Measurements from ENCODE around the gene SUMO2.
A peak's percentile ranks its signal among the peaks of the same experiment; 100 is the strongest.
"Not testable (repeated sequence)": the region's sequence is repeated elsewhere in the genome, so short reads cannot be mapped to it uniquely, and the experiment has no call there.

The SUMO2 gene

DNA sequence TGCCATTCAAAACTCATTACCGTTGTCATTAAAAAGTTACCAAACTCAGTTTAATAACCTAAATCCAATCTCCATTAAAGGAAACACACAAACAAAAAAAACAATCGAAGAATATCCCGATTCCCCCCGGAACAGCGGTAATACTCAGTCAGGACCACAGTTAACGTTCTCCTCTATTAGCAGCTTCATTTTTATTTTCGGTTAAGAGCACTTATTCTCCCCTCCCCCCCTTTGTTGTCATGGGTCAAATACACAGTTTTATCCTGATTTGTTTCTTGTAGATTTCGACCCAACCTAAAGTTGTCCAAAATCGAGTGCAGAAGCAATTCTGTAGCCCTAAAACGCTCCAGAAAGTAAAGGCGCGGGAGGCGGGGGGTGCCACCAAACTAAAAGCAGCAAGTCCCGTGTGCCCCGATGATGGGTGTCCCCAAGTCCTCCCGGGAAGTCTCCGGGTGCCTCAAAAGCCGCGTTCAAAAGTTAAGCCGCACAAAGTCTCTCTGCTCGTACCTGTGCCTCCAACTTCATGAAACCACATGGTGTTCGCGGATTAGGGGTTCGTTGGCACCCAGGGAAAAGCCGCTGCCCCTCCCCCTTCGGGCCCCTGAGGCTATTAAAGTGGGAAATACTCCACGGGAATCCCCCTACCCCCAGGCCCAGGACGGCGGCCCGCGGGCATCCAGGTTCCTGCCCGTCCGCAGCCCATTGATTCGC is 996 bp downstream of the SUMO2 start:
- no peak for DNase-seq

DNA sequence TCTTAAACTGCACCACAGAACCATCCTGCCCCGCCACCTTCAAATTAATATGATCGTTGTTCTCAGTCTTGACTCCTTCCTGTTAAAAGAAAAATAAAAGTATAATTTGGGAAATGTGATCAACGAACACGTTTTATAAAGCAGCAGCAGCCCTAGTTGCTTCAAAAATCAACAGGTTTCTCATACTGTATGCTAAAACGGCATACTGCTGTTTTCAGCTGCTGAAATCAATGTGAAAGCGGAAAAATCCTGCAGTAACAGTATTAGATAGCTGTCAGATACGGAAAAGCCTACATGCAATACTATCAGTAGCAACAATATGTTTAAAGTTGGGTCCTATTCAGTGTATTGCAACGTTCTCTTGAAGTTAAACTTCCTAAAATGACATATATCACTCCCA is 1.6 kb downstream of the SUMO2 start:
- DNase-seq, result no peak

DNA sequence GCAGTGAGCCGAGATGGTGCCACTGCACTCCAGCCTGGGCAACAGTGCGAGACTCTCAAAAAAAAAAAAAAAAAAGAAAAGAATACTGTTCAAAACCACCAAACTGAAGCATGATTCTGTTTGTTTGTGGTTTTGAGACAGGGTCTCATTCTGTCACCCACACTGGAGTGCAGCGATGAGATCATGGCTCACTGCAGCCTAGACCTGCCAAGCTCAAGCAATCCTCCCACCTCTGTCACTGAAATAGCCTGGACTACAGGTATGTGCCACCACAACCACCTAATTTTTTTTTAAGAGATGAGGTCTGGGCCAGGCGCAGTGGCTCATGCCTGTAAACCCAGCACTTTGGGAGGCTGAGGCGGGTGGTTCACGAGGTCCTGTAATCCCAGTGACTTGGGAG is 4.3 kb downstream of the SUMO2 start:
- no peak for DNase-seq

DNA sequence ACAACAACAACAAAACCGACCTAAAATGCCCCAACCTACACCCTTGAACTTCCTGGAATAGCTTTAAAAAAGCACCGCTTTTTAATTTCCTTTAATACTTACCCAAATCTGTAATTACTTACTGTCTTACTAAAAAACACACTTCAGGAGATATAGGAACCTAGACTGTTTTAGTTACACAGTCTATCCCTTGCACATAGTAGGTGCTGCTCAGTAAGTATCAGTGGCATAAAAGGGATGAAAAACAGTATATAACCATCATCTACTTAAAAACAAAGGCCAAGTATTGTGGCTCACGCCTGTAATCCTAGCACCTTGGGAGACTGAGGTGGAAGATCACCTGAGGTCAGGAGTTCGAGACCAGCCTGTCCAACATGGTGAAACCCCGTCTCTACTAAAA is 6.1 kb downstream of the SUMO2 start:
- DNase-seq, result no peak

DNA sequence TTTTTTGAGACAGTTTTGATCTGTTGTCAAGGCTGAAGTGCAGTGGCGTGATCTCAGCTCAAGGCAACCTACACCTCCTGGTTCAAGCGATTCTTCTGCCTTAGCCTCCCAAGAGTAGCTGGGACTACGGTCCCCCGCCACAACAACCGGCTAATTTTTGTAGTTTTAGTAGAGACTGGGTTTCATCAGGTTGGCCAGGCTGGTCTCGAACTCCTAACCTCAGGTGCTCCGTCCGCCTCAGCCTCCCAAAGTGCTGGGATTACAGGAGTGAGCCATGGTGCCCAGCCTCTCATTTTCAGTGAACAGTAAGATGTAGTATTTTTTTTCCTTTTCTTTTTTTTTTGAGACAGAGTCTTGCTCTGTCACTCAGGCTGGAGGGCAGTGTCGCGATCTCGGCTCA is 7.8 kb downstream of the SUMO2 start:
- no peak for DNase-seq

DNA sequence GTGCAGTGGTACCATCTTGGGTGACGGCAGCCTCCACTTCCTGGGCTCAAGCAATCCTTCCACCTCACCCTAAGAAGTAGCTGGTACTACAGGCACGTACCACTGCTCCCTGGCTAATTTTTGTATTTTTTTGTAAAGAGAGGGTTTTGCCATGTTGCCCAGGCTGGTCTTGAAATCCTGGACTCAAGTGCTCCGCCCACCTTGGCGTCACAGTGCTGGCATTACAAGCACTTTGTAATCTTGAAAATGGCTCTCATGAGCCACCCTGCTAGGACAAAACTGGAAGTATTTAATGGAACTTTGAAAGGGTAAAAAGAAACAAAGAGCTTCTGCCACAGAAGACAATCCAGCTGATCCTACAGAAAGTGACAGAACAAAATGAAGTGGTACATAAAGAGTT is 9.2 kb downstream of the SUMO2 start:
- no peak for DNase-seq

DNA sequence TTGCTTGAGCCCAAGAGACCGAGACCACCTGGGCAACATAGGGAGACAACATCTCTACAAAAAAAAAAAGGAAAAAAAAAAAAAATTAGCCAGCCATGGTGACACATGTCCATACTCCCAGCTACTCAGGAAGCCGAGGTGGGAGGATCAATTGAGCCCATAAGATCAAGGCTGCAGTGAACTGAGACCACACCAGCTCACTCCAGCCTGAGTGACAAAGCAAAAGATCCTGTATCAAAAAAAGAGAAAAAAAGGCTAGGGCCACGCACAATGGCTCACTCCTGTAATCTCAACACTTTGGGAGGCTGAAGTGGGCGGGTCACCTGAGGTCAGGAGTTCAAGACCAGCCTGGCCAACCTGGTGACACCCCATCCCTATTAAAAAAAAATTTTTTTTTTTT is 13.8 kb downstream of the SUMO2 start:
- no peak for DNase-seq

DNA sequence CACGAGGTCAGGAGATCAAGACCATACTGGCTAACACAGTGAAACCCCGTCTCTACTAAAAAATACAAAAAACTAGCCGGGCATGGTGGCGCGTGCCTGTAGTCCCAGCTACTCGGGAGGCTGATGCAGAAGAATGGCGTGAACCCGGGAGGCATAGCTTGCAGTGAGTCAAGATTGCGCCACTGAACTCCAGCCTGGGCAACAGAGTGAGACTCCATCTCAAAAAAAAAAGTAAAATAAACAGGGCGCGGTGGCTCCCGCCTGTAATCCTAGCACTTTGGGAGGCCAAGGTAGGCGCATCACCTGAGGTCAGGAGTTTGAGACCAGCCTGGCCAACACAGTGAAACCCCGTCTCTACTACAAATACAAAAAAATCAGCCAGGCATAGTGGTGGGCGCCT is 18.2 kb downstream of the SUMO2 start:
- not testable (repeated sequence) for DNase-seq

DNA sequence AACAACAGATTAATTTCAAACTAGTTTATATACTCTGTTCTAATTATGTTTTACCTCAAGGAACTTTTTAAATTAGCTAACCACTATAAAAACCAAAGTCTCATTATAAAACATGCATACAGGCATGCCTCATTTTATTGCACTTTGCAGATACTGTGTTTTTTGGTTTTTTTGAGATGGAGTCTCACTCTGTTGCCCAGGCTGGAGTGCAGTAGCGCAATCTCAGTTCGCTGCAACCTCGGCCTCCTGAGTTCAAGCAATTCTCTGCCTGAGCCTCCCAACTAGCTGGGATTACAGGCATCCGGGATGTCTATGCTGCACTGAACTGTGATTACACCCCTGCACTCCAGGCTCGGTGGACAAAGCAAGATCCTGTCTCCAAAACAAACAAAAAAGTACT is 19.7 kb downstream of the SUMO2 start:
- DNase-seq, result no peak

DNA sequence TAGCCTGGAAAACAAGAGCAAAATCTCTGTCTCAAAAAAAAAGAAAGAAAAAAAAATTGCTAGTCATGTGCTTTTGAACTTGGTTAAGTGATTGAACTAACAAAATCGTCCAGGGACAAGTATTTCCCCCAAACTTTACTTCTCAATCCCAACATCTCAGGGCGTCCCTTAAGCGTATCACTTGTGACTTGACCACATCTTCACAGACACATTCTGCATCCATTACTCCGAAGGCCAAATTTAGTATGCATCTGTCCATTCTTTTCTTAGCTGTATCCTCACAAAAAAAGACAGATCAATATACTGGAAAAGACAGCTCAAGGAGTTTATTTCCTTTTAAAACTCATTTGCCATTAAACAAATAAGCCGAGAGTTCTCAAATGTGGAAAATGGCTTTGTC is 22.5 kb downstream of the SUMO2 start:
- no peak for DNase-seq

DNA sequence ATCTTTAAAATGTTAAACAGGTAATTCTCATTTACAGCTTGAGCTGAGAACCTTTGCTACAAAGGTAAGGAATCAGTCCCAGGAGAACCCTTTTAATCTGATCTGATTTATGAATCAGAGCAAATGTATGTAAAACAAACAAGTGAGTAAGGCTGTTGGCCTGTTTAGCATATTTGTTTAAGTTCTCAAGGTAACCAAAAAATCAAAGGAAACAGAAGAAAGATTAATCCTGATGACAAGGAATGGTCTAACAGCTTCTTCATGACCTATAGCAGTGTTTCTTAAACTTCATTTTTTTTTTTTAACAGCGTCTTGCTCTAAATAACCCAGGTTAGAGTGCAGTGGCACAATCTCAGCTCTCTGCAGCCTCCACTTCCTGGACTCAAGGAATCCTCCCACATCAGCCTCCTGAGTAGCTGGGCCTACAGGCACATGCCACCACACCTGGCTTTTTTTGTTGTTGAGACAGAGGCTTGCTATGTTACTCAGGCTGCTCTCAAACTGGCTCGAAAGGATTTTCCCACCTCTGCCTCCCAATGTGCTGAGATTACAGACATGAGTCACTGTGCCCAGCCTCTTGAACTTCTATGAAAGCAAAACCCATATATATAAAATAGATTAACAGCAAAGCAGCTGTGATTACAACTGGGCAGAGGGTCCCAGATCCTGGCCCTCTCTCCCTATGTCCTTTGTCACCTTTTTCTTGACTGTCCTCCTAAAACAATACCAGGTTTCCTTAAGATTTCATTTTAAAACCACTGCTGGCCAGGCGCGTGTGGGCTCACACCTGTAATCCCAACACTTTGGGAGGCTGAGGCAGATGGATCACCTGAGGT is 23.3 kb downstream of the SUMO2 start:
- no peak for DNase-seq

DNA sequence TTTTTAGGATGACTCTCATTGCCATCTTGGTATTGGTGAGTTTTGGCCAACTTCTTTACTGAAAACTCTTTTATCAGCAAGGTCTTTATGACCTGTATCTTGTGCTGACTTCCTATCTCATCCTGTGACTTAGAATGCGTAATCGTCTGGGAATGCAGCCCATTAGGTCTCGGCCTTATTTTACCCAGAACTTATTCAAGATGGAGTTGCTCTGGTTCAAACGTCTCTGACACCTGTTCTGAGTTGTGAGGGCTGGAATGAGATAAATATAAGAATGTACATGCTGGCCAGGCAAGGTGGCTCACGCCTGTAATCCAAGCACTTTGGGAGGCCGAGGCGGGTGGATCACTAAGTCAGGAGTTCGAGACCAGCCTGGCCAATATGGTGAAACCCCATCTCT is 24.3 kb downstream of the SUMO2 start:
- not testable (repeated sequence) for DNase-seq

DNA sequence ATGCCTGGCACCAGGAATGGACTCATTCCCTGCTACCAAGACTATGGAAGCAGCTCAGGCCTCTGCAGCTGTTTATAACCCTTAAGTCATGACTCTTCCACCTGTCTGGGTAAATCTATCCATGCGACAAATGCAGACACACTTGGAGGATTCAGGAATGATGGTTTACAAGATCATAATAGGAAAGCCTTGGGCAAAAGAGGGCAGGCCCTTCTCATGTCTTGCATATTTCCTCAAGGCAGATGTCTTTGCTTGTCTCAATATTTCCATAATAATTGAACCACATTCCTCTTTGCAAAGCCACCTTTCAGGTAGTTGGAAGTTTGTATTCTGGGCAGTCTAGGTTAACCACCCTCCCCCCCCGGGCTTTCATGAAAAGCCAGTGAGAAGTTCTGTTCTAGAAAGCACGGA is 27.6 kb downstream of the SUMO2 start:
- DNase-seq, result no peak

DNA sequence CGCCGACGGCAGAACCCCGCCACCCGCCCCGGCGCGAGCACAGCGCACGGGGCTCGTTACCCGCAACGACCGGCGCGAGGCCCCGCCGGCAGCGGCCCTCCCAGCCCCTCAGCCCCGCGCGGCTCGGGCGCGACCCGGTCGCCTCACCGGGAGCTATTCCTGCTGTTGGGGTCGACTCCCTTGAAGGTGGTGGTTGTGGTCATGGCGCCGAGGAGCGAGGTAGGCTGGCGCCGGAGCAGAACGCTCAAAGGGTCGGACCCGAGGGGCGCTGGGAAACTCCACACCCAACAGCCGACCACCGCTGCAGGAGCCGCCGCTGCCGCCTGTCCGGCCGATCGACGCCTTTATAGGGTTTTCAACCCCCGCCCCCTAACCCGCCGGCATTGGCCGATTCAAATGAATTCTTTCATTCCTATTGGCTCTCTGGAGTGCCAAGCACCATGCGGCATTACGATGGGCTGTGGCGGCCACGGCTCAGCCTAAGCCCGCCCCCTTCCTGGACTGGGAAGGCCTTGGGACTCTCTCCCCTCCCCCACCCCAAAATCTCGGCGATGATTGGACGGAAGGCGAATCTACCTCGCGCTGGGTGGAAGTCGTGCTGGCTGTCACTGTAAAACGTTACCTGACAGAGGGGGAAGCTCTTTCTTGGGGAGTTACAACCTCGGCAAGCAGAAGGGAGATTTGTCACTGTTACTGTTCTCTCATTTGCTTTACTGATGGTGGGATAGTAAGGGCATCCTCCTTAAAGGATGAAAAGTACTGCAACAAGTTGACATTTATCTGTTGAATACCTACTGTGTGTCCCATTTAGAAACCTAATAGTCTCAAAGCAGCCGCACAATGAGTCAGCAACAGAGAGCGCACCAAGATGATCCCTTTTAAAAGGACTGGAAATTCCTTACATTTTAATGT is 28.3 kb downstream of the SUMO2 start, which contains the start of gene JPT1:
Gene JPT1 (minus strand): TSS at position 318 of the 912 bp plus-strand sequence. CDS start 115 bp downstream, at position 203.
- DNase-seq, result peak; percentile 92

DNA sequence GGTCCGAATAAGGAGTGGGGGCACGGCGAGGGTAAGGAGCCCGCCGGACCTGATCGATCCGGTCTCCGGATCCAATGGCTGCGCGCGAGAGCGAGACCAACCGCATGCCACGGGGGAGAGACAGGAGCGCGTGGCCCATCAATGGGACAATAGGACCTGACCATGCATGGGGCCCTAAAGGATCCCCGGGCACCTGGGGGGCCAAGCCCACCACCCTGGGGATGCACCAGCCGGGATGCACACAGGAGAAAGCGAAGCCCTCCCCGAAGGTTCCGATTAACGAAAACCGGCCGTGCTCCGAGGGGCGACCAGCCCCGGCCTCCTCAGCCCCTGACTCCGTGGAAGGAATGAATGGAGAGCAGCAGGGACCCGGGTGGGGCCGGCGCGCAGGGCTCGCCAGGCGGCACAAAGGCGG is 29.0 kb downstream of the SUMO2 start:
- no peak for DNase-seq

DNA sequence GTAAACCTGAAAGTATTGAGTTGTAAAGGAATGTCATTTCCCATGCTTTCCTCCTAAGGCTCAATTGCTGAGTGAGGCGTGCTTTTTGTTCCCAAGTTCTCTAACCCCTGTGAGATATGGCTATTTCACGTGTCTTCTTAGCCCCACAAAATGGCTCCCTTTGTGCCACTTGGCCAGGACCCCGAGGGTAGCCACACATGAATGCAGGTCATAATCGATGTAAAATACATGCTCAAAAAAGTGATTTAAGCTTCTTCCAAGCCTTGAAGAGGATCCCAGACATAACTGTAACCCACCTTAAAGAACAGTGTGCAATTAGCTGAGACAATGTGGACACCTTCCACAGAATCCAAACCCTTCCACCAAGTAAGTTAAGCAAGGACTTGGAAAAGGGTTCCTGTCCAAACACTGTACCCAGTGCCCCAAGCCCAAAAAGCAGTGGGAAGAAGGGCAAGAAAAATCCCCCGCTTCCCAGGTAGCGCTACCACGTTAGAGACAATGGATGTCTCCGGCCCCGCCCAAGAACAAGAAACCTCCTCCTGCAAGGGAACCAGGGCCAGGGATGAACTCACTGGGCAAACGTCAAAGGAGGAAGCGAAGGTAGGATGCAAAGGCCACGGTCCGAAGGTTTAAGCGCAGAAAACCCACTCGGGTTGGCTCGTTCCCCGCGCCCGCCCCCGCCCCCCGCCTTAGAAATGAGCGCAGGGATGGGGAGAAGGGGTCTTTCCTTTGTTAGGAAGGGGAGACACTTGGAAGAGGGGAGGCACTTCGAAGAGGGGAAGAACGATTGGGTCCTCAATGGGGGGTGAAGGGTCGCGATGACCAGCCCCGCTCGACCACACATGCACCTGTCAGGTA is 29.6 kb downstream of the SUMO2 start:
- DNase-seq, result peak; percentile 38

DNA sequence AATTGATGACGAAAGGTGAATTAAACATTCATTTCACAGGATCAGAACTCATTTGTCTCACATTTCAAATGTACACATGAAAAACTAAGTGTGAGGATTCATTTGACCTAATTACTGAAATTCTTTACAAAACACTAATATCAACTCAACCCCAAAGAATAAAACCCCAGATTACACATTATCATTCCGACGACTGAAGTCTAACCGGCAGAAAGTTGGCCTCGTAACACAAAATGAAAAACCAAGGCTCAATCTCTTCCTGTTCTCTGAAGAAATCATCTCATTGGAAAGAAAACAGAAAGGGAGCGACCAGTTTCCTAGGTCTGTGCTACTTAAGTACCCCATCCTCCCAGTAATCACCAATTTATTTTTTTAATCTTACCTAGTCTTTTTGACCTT is 30.2 kb downstream of the SUMO2 start:
- no peak for DNase-seq

DNA sequence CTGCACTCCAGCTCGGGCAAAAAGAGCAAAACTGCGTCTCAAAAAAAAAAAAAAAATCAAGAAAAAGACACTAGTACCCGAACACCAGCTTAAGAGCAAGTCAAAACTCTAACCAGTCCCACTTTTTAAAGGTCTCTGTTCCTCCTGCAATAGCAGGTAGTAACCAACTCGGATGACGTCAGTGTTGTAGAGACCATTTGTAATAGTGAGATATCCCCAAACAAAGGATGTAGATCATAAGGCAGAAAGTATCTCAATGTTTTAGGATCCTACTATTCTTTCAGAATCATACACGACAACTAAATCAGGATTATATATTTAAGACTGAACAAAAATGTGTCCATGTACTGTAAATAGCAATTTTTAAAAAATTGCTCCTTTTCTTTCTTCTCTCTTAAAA is 30.8 kb downstream of the SUMO2 start:
- peak; percentile 39 for DNase-seq

DNA sequence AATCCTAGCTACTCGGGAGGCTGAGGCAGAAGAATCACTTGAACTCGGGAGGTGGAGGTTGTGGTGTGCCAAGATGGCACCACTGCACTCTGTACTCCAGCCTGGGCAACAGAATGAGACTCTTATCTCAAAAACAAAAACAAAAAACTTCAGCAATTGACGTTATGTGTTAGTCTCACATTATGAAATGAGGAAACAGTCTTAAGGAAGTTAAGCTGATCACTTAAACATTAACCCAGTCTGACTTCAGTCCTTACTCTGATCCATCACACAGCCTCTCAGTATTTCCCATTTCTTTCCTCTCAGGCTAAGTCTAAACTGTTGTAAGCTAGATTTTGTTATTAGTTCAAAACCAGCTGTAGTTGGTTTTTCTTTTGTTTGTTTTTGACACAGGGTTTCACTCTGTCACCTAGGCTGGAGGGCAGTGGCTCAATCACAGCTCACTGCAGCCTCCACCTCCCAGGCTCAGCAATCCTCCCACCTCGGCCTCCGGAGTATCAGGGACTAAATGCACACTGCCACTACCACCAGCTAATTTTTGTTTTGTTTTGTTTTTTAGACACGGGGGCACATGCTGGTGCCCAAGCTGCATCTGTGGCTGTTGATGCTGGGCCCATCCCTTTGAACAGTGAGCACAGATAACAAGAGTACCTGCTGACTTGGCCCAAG is 34.7 kb downstream of the SUMO2 start:
- no peak for DNase-seq

DNA sequence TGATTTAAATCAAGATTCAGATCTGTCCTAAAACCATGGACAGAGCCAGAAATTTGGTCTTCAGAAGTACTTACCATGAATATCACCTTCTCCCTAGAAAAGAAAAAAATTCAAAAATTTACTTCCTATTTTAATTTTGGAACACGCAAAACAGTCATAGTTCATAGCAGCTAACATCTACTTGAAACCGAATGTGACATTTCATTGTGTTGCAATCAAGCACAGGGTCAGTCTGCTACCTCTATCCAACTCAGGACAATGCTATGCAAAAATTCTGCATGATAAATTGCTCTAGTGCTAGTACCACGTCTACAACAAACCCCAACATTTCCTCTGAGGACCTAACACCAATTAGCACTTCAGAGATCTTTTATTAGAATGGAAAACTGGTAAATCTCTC is 36.2 kb downstream of the SUMO2 start:
- DNase-seq, result no peak

DNA sequence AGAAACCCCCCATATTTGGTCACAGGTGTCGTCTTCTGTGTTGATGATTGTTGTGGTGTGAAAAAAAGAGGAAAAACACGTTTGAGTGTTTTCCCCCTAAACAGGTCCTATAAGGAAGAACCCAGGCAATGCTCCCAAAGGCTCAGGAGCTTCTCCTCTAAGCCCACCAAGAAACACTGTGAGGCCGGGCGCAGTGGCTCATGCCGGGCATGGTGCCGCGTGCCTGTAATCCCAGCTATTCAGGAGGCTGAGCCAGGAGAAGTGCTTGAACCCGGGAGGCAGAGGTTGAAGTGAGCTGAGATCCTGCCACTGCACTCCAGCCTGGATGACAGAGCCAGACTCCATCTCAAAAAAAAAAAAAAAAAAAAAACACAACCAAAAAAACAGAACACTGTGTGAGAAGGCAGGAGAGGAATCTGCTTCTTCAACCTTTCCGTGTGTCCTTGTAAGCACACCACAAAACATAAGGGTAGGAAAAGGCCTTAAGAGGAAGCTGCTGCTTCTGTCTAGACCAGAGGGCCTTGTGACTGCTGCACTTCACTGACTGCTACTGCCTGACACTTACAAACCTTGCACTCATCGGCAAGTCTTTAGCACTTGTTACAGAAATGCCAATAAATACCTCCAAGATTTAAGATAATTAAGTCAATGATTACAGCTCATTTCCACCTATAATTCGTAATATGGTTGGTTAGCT is 37.8 kb downstream of the SUMO2 start:
- DNase-seq, result no peak
